ENCODE measurements around the gene SLC44A2.
"Not testable (repeated sequence)": the region's sequence is repeated elsewhere in the genome, so short reads cannot be mapped to it uniquely, and the experiment has no call there.

The SLC44A2 gene

GRCh38 chr19:10660346-10660745 is 35.0 kb downstream of the SLC44A2 start:
- POLR2A ChIA-PET = no interaction called here
- TF ChIP-seq ARNT (IDR thresholded peaks at IDR 0.05) (no peak), ZNF384 (IDR thresholded peaks at IDR 0.05) (no peak)
- CTCF ChIA-PET = no interaction called here
- DNase-seq (ENCODE audit: extremely low spot score) = no peak

- ChIA-PET POLR2A (interaction anchor here (1.0 kb wide), 1 partner anchor 56 kb away, joined by 3 read pairs; the partner anchor contains the start of gene DNM2), CTCF (interaction anchor here (1.2 kb wide), 1 partner anchor 38 kb away, joined by 7 read pairs; no protein-coding TSS in a partner anchor)
- TF ChIP-seq FOXK2 (IDR thresholded peaks at IDR 0.05) (no peak), ELF4 (IDR thresholded peaks at IDR 0.05) (no peak), L3MBTL2 (conservative IDR thresholded peaks at IDR 0.05) (no peak), NFRKB (IDR thresholded peaks at IDR 0.05) (no peak), SP1 (IDR thresholded peaks at IDR 0.05) (no peak), LEF1 (IDR thresholded peaks at IDR 0.05; ENCODE audit: borderline replicate concordance) (no peak), SUZ12 (IDR thresholded peaks at IDR 0.05) (no peak), BHLHE40 (IDR thresholded peaks at IDR 0.05; ENCODE audit: borderline replicate concordance) (no peak), FOXM1 (IDR thresholded peaks at IDR 0.05; ENCODE audit: borderline replicate concordance) (no peak), CTBP1 (IDR thresholded peaks at IDR 0.05; ENCODE audit: borderline replicate concordance) (no peak), PKNOX1 (IDR thresholded peaks at IDR 0.05) (no peak), ZNF384 (IDR thresholded peaks at IDR 0.05) (no peak)
- no peak for DNase-seq (ENCODE audit: extremely low spot score)
Observed at GRCh38 chr19:10661946-10662345, 36.6 kb downstream of the SLC44A2 start.

- CTCF ChIA-PET = interaction anchor here (1.2 kb wide), 1 partner anchor 37 kb away, joined by 7 read pairs; no protein-coding TSS in a partner anchor
- DNase-seq (ENCODE audit: extremely low spot score) = no peak
- POLR2A ChIA-PET = interaction anchor here (1.0 kb wide), 1 partner anchor 55 kb away, joined by 3 read pairs; the partner anchor contains the start of gene DNM2
- TF ChIP-seq BHLHE40 (IDR thresholded peaks at IDR 0.05; ENCODE audit: borderline replicate concordance) (no peak), SUZ12 (IDR thresholded peaks at IDR 0.05) (no peak), FOXM1 (IDR thresholded peaks at IDR 0.05; ENCODE audit: borderline replicate concordance) (no peak), NFRKB (IDR thresholded peaks at IDR 0.05) (no peak), FOXK2 (IDR thresholded peaks at IDR 0.05) (no peak), ZNF384 (IDR thresholded peaks at IDR 0.05) (no peak), TARDBP (IDR thresholded peaks at IDR 0.05) (no peak), LEF1 (IDR thresholded peaks at IDR 0.05; ENCODE audit: borderline replicate concordance) (no peak), ELF4 (IDR thresholded peaks at IDR 0.05) (no peak), ARNT (IDR thresholded peaks at IDR 0.05) (no peak), FOXA1 (IDR thresholded peaks at IDR 0.05) (no peak), PKNOX1 (IDR thresholded peaks at IDR 0.05) (no peak), CTBP1 (IDR thresholded peaks at IDR 0.05; ENCODE audit: borderline replicate concordance) (no peak), SP1 (IDR thresholded peaks at IDR 0.05) (no peak)
Observed at GRCh38 chr19:10662384-10663251, 37.3 kb downstream of the SLC44A2 start.

GRCh38 chr19:10663252-10663563 is 37.9 kb downstream of the SLC44A2 start:
- POLR2A ChIA-PET; DNase-seq (ENCODE audit: extremely low spot score); CTCF ChIA-PET: not testable (repeated sequence)

GRCh38 chr19:10667867-10668266 is 42.5 kb downstream of the SLC44A2 start:
- TF ChIP-seq ZNF384 (IDR thresholded peaks at IDR 0.05) (no peak), CTBP1 (IDR thresholded peaks at IDR 0.05; ENCODE audit: borderline replicate concordance) (no peak), LEF1 (IDR thresholded peaks at IDR 0.05; ENCODE audit: borderline replicate concordance) (no peak), FOXM1 (IDR thresholded peaks at IDR 0.05; ENCODE audit: borderline replicate concordance) (no peak), PKNOX1 (IDR thresholded peaks at IDR 0.05) (no peak)
- ChIA-PET POLR2A (no interaction called here), CTCF (no interaction called here)
- no peak for DNase-seq (ENCODE audit: extremely low spot score)

GRCh38 chr19:10669246-10669645 is 43.9 kb downstream of the SLC44A2 start:
- no peak for TF ChIP-seq ELF4 (IDR thresholded peaks at IDR 0.05)
- no peak for DNase-seq (ENCODE audit: extremely low spot score)
- CTCF ChIA-PET = no interaction called here
- POLR2A ChIA-PET = no interaction called here

- POLR2A ChIA-PET = no interaction called here
- CTCF ChIA-PET = no interaction called here
- DNase-seq (ENCODE audit: extremely low spot score) = no peak
- no peak for TF ChIP-seq CTBP1 (IDR thresholded peaks at IDR 0.05; ENCODE audit: borderline replicate concordance)
Observed at GRCh38 chr19:10670182-10670581, 44.8 kb downstream of the SLC44A2 start.
